HUES48 (cell line): Measurements from ENCODE around the gene SKAP1.
"Not testable (repeated sequence)": the region's sequence is repeated elsewhere in the genome, so short reads cannot be mapped to it uniquely, and the experiment has no call there.

Experiments used
- H3K27ac ChIP-seq: one replicate; pipeline ENCODE4 v1.7.0; 2013; ENCODE audit warnings: low read depth, low read length, inconsistent platforms
- H3K27me3 ChIP-seq: 2 replicates; pipeline ENCODE4 v1.6.1; 2013; ENCODE audit warnings: mild to moderate bottlenecking, low read length; ENCODE audit not compliant: control insufficient read depth, insufficient read depth
- H3K36me3 ChIP-seq: 2 replicates; pipeline ENCODE4 v1.6.1; 2013; ENCODE audit warnings: low read length; ENCODE audit not compliant: control insufficient read depth, insufficient read depth
- H3K4me1 ChIP-seq: 2 replicates; pipeline ENCODE4 v1.6.1; 2013; ENCODE audit warnings: mild to moderate bottlenecking, low read length; ENCODE audit not compliant: control insufficient read depth, insufficient read depth
- H3K4me3 ChIP-seq: 2 replicates; pipeline ENCODE4 v1.5.1; 2013; ENCODE audit warnings: mild to moderate bottlenecking, low read depth, low read length
- H3K9ac ChIP-seq: 2 replicates; pipeline ENCODE4 v1.6.1; 2013; ENCODE audit warnings: mild to moderate bottlenecking, low read depth, low read length, moderate library complexity
- H3K9me3 ChIP-seq: 2 replicates; pipeline ENCODE4 v1.6.1; 2013; ENCODE audit warnings: low read length; ENCODE audit not compliant: control insufficient read depth, insufficient read depth

Gene SKAP1

DNA sequence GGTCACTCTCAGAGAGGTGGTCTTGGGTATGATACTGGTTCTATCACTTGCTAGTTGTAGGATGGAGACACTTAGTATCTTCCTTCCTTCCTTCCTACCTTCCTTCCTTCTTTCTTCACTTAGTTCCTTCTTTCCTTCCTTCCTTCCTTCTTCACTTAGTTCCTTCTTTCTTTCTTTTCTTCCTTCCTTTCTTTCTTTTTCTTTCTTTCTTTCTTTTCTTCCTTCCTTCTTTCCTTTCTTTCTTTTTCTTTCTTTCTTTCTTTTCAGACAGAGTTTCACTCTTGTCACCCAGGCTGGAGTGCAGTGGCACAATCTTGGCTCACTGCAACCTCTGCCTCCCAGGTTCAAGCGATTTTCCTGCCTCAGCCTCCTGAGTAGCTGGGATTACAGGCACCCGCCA is 92.1 kb downstream of the SKAP1 start:
- H3K27ac ChIP-seq, H3K4me3 ChIP-seq, H3K9me3 ChIP-seq, H3K36me3 ChIP-seq, H3K4me1 ChIP-seq, H3K9ac ChIP-seq: not testable (repeated sequence)
- H3K27me3 ChIP-seq, result peaks cover 13% of the 10 kb centered on the region

DNA sequence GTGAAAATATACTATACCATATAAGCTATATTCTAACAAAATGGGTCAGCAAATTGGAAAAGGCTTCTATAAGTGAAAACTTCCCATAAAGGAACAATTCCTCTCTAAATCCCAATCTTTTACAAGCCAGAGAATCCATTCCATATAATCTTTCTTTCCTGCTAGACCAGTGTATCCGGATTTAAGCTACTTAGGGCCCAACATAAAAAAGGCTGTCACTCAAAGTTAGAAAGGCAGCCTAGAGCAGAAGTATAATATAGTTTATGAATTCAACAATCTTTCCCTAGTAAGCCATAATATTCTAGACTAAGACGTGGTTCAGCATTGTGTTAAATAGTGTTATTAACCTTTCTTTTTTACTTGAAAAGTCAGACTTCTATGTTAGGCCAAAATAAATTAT is 93.0 kb downstream of the SKAP1 start:
- Histone ChIP-seq H3K36me3 (no peaks in the 10 kb centered on the region), H3K9me3 (no peaks in the 10 kb centered on the region), H3K27ac (no peak overlapping the region), H3K9ac (no peak overlapping the region), H3K4me1 (no peaks in the 10 kb centered on the region; the same call in 1 of the 2 replicates), H3K4me3 (no peak overlapping the region), H3K27me3 (peaks cover 13% of the 10 kb centered on the region)

DNA sequence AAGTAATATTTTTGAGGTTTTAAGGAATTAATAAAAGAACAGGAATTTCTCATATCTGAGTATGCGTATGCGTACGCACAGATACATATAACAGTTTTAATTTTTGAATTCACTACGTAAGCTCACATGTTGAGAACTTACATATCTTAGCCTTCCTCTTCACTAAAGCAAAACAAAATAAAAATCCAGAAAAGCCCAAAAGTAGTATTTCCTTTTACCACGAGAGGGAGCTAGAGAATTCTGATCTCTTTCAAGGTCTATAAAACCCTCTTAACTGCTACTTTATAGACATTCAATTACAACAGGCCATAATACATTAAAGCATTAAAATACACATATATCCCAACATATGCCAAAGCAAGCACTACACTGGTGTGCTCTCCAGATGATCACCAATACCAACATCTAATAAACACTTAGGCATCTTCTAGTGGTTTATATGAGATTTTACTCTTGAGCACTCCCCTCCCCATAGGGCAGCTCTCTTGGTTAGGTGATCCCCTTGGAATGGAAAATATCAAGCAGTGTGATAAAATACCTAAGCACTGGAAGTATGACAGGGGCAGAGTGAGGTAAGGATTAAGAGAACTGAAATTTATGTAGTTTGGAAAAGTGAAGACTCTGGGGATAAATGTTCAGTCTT is 94.0 kb downstream of the SKAP1 start:
- no peaks in the 10 kb centered on the region for H3K4me1 ChIP-seq
- peaks cover 13% of the 10 kb centered on the region for H3K27me3 ChIP-seq
- no peaks in the 10 kb centered on the region for H3K9me3 ChIP-seq

DNA sequence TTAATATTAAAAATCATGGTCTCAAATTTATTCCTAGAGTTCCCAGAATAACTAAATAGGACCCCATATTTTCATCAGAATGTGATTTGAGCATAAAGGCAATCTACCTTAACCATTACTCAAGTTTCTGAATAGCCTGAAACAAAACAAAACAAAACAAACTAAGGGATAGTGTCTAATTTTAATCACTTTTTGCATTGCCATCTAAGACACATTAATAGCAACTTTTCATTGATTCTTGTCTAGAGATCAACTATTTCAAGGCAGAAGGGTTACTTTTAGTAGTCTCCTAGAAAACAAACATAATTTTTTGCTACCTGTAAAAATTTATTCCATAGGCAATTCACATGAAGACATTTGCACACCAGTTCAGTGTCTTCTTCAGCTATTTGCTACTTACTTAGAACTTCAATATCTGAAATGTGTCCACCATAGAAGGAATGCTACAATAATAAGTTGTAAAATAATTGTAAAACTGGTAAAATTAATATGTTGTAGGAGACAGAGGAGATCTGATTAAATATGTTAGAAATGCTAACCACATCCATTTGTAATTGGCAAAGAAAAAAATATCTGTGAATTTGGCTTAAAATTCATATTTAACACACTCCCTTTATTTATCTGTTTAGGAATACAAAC is 94.7 kb downstream of the SKAP1 start:
- Histone ChIP-seq H3K9ac (no peak overlapping the region), H3K9me3 (no peaks in the 10 kb centered on the region), H3K4me3 (no peak overlapping the region), H3K27me3 (peaks cover 13% of the 10 kb centered on the region), H3K36me3 (no peaks in the 10 kb centered on the region), H3K27ac (no peak overlapping the region), H3K4me1 (no peaks in the 10 kb centered on the region)

More for the DNA sequence above, 94.0 kb downstream of the SKAP1 start:
- Histone ChIP-seq H3K36me3 (no peaks in the 10 kb centered on the region), H3K9ac (no peak overlapping the region), H3K27ac (no peak overlapping the region), H3K4me3 (no peak overlapping the region)

DNA sequence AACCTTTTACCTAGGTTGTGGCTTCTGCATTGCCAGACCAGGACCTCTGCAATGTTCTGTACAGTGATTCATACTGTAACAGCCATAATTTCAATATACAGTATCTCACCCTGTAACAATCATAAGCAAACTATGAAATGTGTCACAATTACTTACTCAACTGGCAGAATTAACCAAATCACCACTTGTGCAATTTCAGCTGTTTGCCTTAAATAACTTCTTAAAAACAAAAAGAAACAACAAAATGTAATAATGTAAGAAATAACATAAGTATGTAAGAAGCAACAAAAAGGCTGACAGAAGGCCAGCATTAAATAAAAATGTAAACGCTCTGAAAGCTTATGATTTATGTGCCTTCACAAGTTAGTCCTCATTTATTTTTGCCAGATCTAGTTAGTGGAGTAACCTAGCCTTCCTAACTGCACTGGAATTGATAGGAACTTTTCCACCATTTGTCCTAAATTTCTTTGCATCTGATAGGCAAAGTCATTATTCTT is 96.9 kb downstream of the SKAP1 start:
- Histone ChIP-seq H3K9ac (no peak overlapping the region), H3K36me3 (no peaks in the 10 kb centered on the region), H3K4me3 (no peak overlapping the region), H3K4me1 (no peaks in the 10 kb centered on the region), H3K9me3 (no peaks in the 10 kb centered on the region), H3K27me3 (peaks cover 6% of the 10 kb centered on the region), H3K27ac (no peak overlapping the region)

DNA sequence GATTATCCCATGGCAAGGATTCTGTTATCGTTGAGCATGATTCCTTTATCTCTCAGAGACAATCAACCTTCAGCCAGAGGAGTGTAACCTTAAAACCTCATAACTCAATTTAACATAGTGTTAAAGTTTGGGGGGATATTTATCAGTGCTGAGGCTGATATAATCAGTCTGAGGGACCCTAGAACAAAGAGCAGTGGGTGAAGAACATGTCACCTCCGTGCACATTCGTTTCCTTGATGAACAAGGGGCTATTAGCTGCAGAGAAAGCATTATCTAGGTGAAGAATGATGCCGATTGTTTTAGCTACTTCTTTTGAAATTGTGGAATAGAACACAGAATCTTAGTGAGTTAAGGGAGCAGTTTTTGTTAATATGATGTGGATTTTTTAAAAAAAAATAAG is 99.1 kb downstream of the SKAP1 start:
- H3K9me3 ChIP-seq, result no peaks in the 10 kb centered on the region
- no peak overlapping the region for H3K9ac ChIP-seq
- H3K27me3 ChIP-seq, result no peaks in the 10 kb centered on the region; the same call in 1 of the 2 replicates
- no peaks in the 10 kb centered on the region for H3K36me3 ChIP-seq
- no peaks in the 10 kb centered on the region for H3K4me1 ChIP-seq
- no peak overlapping the region for H3K4me3 ChIP-seq
- no peak overlapping the region for H3K27ac ChIP-seq

DNA sequence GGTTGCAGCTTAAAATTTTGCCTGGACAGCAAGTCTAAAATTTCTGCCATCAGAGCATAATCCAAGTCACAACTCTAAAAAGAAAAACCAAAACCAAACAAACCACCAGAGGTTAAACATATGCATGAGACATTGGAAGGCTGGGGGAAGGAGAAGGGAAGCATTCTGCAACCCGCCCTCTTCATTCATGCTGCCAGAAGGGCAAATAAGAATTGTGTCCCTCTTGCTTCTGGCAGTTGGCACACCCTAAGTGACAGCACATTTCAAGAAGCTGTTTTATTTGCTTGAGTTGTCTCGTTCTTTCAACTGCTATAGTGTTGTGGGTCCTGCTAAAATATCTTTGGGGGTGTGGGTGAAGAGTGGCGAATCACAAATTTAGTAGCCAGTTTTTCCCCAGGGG is 99.6 kb downstream of the SKAP1 start:
- no peaks in the 10 kb centered on the region for H3K9me3 ChIP-seq
- no peak overlapping the region for H3K9ac ChIP-seq
- no peaks in the 10 kb centered on the region; the same call in 1 of the 2 replicates for H3K27me3 ChIP-seq

DNA sequence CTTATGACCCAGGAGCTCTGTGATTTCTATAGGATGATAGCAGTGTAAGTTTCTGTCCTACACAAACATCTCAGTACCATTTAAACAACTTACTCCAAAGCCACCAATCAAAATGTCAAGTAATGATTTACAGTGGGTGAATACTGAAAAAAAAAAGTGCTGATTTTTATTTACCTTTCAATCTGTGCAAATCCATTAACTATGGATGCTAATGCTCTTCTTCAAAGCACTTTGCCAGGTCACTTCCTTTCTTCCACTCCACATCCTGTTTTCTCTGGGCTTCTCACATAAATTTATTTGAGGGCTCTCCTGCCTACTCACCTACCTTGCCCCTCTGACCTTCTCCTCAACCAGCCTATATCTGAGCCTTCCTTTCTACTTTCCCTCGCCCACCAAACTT is 101.6 kb downstream of the SKAP1 start:
- Histone ChIP-seq H3K4me1 (no peaks in the 10 kb centered on the region), H3K36me3 (no peaks in the 10 kb centered on the region), H3K27ac (no peak overlapping the region), H3K4me3 (no peak overlapping the region), H3K27me3 (no peaks in the 10 kb centered on the region; the same call in 1 of the 2 replicates), H3K9ac (no peak overlapping the region), H3K9me3 (no peaks in the 10 kb centered on the region)

More for the DNA sequence above, 99.6 kb downstream of the SKAP1 start:
- no peak overlapping the region for H3K4me3 ChIP-seq
- H3K36me3 ChIP-seq, result no peaks in the 10 kb centered on the region
- no peak overlapping the region for H3K27ac ChIP-seq
- no peaks in the 10 kb centered on the region for H3K4me1 ChIP-seq

DNA sequence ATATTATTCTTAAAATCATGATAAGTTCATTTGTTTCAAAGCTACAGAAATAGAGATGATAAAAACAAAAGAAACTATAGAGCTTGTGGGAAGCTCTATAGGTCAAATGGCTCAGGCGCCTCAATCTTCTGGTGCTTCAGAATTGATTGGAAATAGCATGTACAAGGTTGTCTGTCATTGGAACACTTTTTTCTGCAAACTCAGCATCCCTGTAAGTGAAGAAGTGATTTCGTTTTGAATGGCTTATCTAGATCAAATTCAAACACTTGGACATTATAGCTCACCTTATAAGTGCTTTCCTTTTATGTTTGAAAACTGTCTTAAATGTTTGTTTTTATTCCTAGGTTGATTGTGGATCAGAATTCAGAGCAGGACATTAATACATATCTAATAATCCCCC is 103.7 kb downstream of the SKAP1 start:
- Histone ChIP-seq H3K27me3 (no peaks in the 10 kb centered on the region), H3K4me1 (no peaks in the 10 kb centered on the region), H3K4me3 (no peak overlapping the region), H3K9ac (no peak overlapping the region), H3K27ac (no peak overlapping the region), H3K36me3 (no peaks in the 10 kb centered on the region), H3K9me3 (no peaks in the 10 kb centered on the region)

DNA sequence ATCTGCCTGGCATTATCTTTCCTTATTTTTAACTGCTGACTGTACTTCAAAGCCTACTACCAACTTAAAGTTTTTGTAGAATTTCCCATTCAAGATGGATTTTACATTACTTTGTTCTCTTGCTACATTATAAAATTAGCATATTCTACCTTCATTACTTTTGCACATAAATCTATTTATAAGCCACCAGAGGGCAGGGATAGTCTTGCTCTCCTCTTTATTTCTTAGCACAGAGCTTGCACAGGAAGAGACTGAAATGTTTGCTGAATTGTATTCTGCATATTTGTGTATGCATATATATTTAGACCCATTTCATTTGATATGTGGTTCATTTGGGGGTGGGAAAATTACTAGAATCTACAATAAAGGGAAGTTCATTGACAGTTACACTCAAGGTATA is 108.0 kb downstream of the SKAP1 start:
- Histone ChIP-seq H3K4me1 (no peaks in the 10 kb centered on the region), H3K4me3 (no peak overlapping the region), H3K9me3 (no peaks in the 10 kb centered on the region), H3K36me3 (no peaks in the 10 kb centered on the region), H3K27me3 (no peaks in the 10 kb centered on the region), H3K9ac (no peak overlapping the region), H3K27ac (no peak overlapping the region)

DNA sequence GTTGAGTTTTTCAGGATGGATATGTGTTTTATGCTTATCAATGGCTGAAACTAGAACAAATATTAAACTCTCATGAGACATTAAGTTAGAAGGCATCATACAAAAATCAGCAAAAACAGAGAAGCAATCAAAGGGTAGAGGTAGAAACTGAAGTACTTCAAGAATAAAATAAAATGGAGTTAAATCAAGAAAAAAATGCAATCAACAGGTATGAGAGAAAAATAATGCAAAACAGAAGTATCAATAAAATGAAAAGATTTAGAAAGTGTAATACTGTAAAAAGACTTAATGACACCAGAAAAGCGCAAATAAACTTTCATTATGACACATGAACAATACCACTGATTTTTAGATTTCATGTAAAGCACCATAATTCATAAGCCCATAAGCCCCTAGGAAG is 112.3 kb downstream of the SKAP1 start:
- Histone ChIP-seq H3K27me3 (no peaks in the 10 kb centered on the region), H3K36me3 (no peaks in the 10 kb centered on the region), H3K4me3 (no peak overlapping the region), H3K9me3 (no peaks in the 10 kb centered on the region), H3K4me1 (no peaks in the 10 kb centered on the region), H3K9ac (no peak overlapping the region), H3K27ac (no peak overlapping the region)
